OCI-LY1 (cell line): ENCODE data around the gene TMEM175.

Experiments
- CTCF ChIP-seq: fragments of 200-600 bp; sonication (generic), shearing (Covaris generic); IDR thresholded peaks from 2 replicates; pipeline ENCODE4 v1.5.1; 2017; ENCODE audit warnings: mild to moderate bottlenecking, antibody characterized with exemption, low read length, moderate library complexity, mixed read lengths
- EZH2 ChIP-seq: fragments of 200-600 bp; sonication (generic), shearing (Covaris generic); IDR thresholded peaks from 2 replicates; pipeline ENCODE4 v1.8.0; 2017; ENCODE audit warnings: borderline replicate concordance, mixed run types, mild to moderate bottlenecking, antibody characterized with exemption, low read length, moderate library complexity, mixed read lengths

- no peak for TF ChIP-seq CTCF
- no peak for TF ChIP-seq EZH2
These were observed 29.3 kb downstream of the TMEM175 start for GRCh38 chr4:961351-962230.
